HepG2 (cell line): ENCODE measurements around the gene SLIT1. TPM values are rescaled to one million over a fixed set of nuclear protein-coding genes. Genes with fewer than 3 reads are reported as not detected.

Source experiments
- ATAC-seq: fragments of 200-7000 bp; cut with Tn5 transposase; 3 replicates; pipeline ENCODE4 v1.9.1; 2020; ENCODE audit warnings: mild to moderate bottlenecking, moderate library complexity
- BruUV-seq: library from RNA; stranded (reverse); fragments of 400-500 nt; replicated peaks from 2 replicates; lab custom pipeline; 2021; lab: Mats Ljungman, UMichigan
- CTCF ChIA-PET: fragments of 300-600 bp; formaldehyde crosslinking; extraction: SDS; loops from one replicate; lab custom pipeline; 2021; ENCODE audit warnings: low total read pairs, inconsistent platforms, low intra/inter-chr PET ratio; lab: Yijun Ruan, JAX
- POLR2A ChIA-PET: fragments of 350-600 bp; sonication (Branson Sonifier 250); formaldehyde crosslinking; loops from one replicate; lab custom pipeline; 2020; ENCODE audit warnings: antibody characterized with exemption, inconsistent platforms; lab: Yijun Ruan, JAX
- DNase-seq: peaks from one replicate; pipeline ENCODE4 v3.0.0-alpha.2; 2015; ENCODE audit warnings: low spot score
- FAIRE-seq: peaks from 3 replicates; lab custom pipeline; 2011; peaks lifted over from hg19 to GRCh38; lab: Jason Lieb, UNC
- H2AFZ ChIP-seq: one replicate; pipeline ENCODE4 v1.6.1; 2011; ENCODE audit warnings: low read length, inconsistent platforms
- H3K27ac ChIP-seq: fragments of 300-600 bp; 3 replicates; pipeline ENCODE4 v1.8.0; 2011; ENCODE audit warnings: mixed run types, mild to moderate bottlenecking, mixed read lengths, low read length, inconsistent platforms; ENCODE audit not compliant: insufficient read depth; ENCODE audit errors: extremely low read length
- H3K27me3 ChIP-seq, 2 experiments: fragments of 200-600 bp in 1 of 2; 2 replicates in 1 of 2; 3 replicates in 1 of 2; pipeline versions ENCODE4 v1.6.0 to v1.8.0; 2011; ENCODE audit warnings: low read length in 2 of 2, mild to moderate bottlenecking in 2 of 2, moderate library complexity in 2 of 2, inconsistent platforms in 1 of 2; ENCODE audit not compliant: insufficient read depth in 2 of 2, control insufficient read depth in 1 of 2
- H3K36me3 ChIP-seq, 2 experiments: fragments of 200-600 bp in 1 of 2; replicated peaks in 1 of 2; 2 replicates in 1 of 2; 3 replicates in 1 of 2; pipeline versions ENCODE4 v1.5.1 to v1.8.0; 2011; ENCODE audit warnings: low read length in 2 of 2, inconsistent platforms in 1 of 2; ENCODE audit not compliant: insufficient read depth in 2 of 2, control insufficient read depth in 1 of 2
- H3K4me1 ChIP-seq: 2 replicates; pipeline ENCODE4 v1.5.1; 2012; ENCODE audit warnings: low read length, inconsistent platforms; ENCODE audit not compliant: insufficient read depth
- H3K4me2 ChIP-seq: 2 replicates; pipeline ENCODE4 v1.6.0; 2011; ENCODE audit warnings: low read depth, low read length, inconsistent platforms
- H3K4me3 ChIP-seq, 3 experiments: fragments of 200-600 bp in 1 of 3; sonication (generic), shearing (Covaris generic) in 1 of 3; replicated peaks in 1 of 3; 2 replicates each; pipeline ENCODE4 v1.5.1; 2011 to 2016; ENCODE audit warnings: low read length in 3 of 3, inconsistent platforms in 2 of 3, low read depth in 2 of 3, mild to moderate bottlenecking in 2 of 3, control low read depth in 1 of 3, mixed read lengths in 1 of 3; ENCODE audit not compliant: insufficient read depth in 1 of 3
- H3K79me2 ChIP-seq: one replicate; pipeline ENCODE4 v1.6.1; 2011; ENCODE audit warnings: low read length, inconsistent platforms; ENCODE audit not compliant: insufficient read depth
- H3K9ac ChIP-seq: 2 replicates; pipeline ENCODE4 v1.6.0; 2011; ENCODE audit warnings: mild to moderate bottlenecking, low read depth, low read length, inconsistent platforms; ENCODE audit not compliant: insufficient read depth
- H3K9me3 ChIP-seq: 2 replicates; pipeline ENCODE4 v1.5.1; 2012; ENCODE audit warnings: mild to moderate bottlenecking, low read length
- H4K20me1 ChIP-seq: 2 replicates; pipeline ENCODE4 v1.6.0; 2011; ENCODE audit warnings: inconsistent platforms, mild to moderate bottlenecking, low read length, moderate library complexity; ENCODE audit not compliant: insufficient read depth
- AKAP8 ChIP-seq: sonication (generic); formaldehyde crosslinking; IDR thresholded peaks from 2 replicates; pipeline ENCODE4 v1.5.1; 2020; ENCODE audit warnings: mild to moderate bottlenecking, missing genetic modification reagents
- HNRNPH1 ChIP-seq: fragments of 200-400 bp; formaldehyde crosslinking; optimal IDR thresholded peaks from 2 replicates; pipeline ENCODE3; 2017; ENCODE audit warnings: mild to moderate bottlenecking, low read depth, low read length
- KDM2A ChIP-seq: sonication (generic); formaldehyde crosslinking; IDR thresholded peaks from 2 replicates; pipeline ENCODE4 v1.4.0; 2020; ENCODE audit warnings: low read depth, missing genetic modification reagents, borderline replicate concordance
- PAWR ChIP-seq: sonication (generic); formaldehyde crosslinking; IDR thresholded peaks from 2 replicates; pipeline ENCODE4 v1.4.0; 2020; ENCODE audit warnings: missing genetic modification reagents, mild to moderate bottlenecking, borderline replicate concordance
- POLR2A ChIP-seq, 2 experiments: IDR thresholded peaks; 2 replicates each; pipeline ENCODE4 v1.6.1; 2011; ENCODE audit warnings: low read depth in 2 of 2, low read length in 2 of 2, mild to moderate bottlenecking in 1 of 2, moderate library complexity in 1 of 2; ENCODE audit not compliant: insufficient read depth in 1 of 2
- RFX1 ChIP-seq: fragments of 450-650 bp; IDR thresholded peaks from 2 replicates; pipeline ENCODE4 v1.6.1; 2017
- TCF7L2 ChIP-seq: IDR thresholded peaks from 2 replicates; pipeline ENCODE4 v1.6.1; 2011; ENCODE audit warnings: mild to moderate bottlenecking, low read depth, low read length, moderate library complexity
- ZBTB8A ChIP-seq: sonication (generic); formaldehyde crosslinking; IDR thresholded peaks from 2 replicates; pipeline ENCODE4 v1.4.0; 2020; ENCODE audit warnings: mild to moderate bottlenecking, low read depth, missing genetic modification reagents, borderline replicate concordance
- ZNF263 ChIP-seq: sonication (generic); formaldehyde crosslinking; IDR thresholded peaks from 2 replicates; pipeline ENCODE4 v1.4.0; 2020; ENCODE audit warnings: missing genetic modification reagents
- WGBS: methylation state at CpG from one replicate; pipeline ENCODE4 v1.1.6; 2017; ENCODE audit warnings: low lambda C conversion rate; 5-methylcytosine and 5-hydroxymethylcytosine counted together
- in situ Hi-C: cut with HindIII; loops from 2 replicates; pipeline ENCODE4 v1.10.0; 2017; ENCODE audit warnings: low pct_unique_long_range_greater_than_20kb; ENCODE audit not compliant: extremely low pct_ligation_motif_present
- intact Hi-C: fragments of 100-400 bp; cut with micrococcal nuclease; formaldehyde crosslinking; loops from one replicate; pipeline ENCODE4 v1.10.0; 2022; ENCODE audit not compliant: unreplicated experiment
- polyA plus RNA-seq, 8 experiments: library from polyadenylated mRNA; depleted of rRNA in 3 of 8; stranded (reverse) in 7 of 8; unstranded in 1 of 8; fragments of >200 nt; fragmentation: Illumina TruSeq in 4 of 8; extraction: Trizol in 4 of 8; gene quantifications; 2 replicates each; pipeline versions ENCODE4 v1.2.1 to v1.2.3, GENCODE V29; 2011 to 2016; ENCODE audit warnings: low read depth in 4 of 8, missing spikeins in 1 of 8, mixed read lengths in 1 of 8; ENCODE audit not compliant: insufficient read depth in 1 of 8
- total RNA-seq, 5 experiments: library from RNA; depleted of rRNA; stranded (reverse); fragments of >200 nt; fragmentation: Illumina TruSeq; extraction: Trizol; gene quantifications; 2 replicates each; pipeline ENCODE4 v1.2.3, GENCODE V29; 2016; ENCODE audit warnings: low read depth in 1 of 5
- TF ChIP-seq, protein P1 (sequence below): IDR thresholded peaks from 2 replicates; pipeline ENCODE4 v1.6.1; 2016; ENCODE audit warnings: mild to moderate bottlenecking, missing biosample characterization, missing genetic modification reagents
- TF ChIP-seq, protein P2 (sequence below): sonication (generic); formaldehyde crosslinking; conservative IDR thresholded peaks from 2 replicates; pipeline ENCODE4 v1.4.0; 2020; ENCODE audit warnings: mild to moderate bottlenecking, missing genetic modification reagents, moderate library complexity
- TF ChIP-seq, protein P3 (sequence below): sonication (generic); formaldehyde crosslinking; IDR thresholded peaks from 2 replicates; pipeline ENCODE4 v1.8.0; 2023; ENCODE audit warnings: mild to moderate bottlenecking, missing genetic modification reagents
- TF ChIP-seq, protein P4 (sequence below): sonication (generic); formaldehyde crosslinking; IDR thresholded peaks from 2 replicates; pipeline ENCODE4 v1.5.0; 2020; ENCODE audit warnings: mild to moderate bottlenecking, missing genetic modification reagents, moderate library complexity

The SLIT1 gene
- total and polyA plus RNA-seq, 2 of the 13 experiments (the other 11 are each of a cell fraction or from before 2014, with no cell fraction given): 0.09 to 0.33 TPM

DNA sequence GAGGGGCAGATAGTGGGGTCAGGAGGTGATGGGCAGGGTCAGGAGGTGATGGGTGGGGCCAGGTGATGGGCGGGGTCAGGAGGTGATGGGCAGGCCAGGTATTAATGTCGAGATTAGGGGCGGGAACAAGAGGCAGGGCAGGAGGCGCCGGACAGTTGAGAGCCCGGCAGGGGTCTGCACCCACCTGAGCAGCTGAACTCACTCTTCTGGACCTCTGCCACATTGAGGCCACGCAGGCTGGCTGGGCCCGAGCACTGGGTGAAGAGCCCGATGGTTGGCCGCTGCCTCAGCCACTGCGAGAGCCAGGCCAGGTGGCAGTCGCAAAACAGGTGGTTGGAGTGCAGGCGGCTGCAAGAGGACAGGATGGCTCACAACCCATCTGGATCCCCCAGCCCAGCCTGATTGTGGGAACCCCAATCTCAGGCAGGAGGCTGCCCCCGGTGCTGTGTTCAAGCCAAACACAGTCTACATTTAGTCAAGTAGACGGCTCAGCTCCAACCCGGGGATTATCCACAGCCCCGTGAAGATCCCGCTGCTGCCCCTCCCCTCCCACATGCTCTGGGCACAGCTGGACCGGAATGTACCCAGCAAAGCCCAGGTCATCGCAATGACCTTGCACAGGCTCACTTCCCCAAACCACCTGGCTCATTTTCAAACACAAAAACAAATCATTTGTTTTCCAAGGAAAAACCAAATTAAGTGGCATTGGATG lies 122.3 kb downstream of the SLIT1 start:
- CTCF ChIA-PET: no interaction called here
- TF ChIP-seq, protein P1, sequence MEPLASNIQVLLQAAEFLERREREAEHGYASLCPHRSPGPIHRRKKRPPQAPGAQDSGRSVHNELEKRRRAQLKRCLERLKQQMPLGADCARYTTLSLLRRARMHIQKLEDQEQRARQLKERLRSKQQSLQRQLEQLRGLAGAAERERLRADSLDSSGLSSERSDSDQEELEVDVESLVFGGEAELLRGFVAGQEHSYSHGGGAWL (CRISPR knock-in tag): no peak
- TF ChIP-seq RFX1: no peak
- no peak for TF ChIP-seq ZBTB8A (CRISPR knock-in tag)
- TF ChIP-seq PAWR: no peak
- TF ChIP-seq HNRNPH1: no peak
- no peak for TF ChIP-seq ZNF263 (CRISPR knock-in tag)
- no peak for TF ChIP-seq AKAP8 (CRISPR knock-in tag)
- TF ChIP-seq, protein P2, sequence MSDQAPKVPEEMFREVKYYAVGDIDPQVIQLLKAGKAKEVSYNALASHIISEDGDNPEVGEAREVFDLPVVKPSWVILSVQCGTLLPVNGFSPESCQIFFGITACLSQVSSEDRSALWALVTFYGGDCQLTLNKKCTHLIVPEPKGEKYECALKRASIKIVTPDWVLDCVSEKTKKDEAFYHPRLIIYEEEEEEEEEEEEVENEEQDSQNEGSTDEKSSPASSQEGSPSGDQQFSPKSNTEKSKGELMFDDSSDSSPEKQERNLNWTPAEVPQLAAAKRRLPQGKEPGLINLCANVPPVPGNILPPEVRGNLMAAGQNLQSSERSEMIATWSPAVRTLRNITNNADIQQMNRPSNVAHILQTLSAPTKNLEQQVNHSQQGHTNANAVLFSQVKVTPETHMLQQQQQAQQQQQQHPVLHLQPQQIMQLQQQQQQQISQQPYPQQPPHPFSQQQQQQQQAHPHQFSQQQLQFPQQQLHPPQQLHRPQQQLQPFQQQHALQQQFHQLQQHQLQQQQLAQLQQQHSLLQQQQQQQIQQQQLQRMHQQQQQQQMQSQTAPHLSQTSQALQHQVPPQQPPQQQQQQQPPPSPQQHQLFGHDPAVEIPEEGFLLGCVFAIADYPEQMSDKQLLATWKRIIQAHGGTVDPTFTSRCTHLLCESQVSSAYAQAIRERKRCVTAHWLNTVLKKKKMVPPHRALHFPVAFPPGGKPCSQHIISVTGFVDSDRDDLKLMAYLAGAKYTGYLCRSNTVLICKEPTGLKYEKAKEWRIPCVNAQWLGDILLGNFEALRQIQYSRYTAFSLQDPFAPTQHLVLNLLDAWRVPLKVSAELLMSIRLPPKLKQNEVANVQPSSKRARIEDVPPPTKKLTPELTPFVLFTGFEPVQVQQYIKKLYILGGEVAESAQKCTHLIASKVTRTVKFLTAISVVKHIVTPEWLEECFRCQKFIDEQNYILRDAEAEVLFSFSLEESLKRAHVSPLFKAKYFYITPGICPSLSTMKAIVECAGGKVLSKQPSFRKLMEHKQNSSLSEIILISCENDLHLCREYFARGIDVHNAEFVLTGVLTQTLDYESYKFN (CRISPR knock-in tag): no peak
- TF ChIP-seq KDM2A (CRISPR knock-in tag): no peak
- TF ChIP-seq TCF7L2: no peak
- TF ChIP-seq, protein P3, sequence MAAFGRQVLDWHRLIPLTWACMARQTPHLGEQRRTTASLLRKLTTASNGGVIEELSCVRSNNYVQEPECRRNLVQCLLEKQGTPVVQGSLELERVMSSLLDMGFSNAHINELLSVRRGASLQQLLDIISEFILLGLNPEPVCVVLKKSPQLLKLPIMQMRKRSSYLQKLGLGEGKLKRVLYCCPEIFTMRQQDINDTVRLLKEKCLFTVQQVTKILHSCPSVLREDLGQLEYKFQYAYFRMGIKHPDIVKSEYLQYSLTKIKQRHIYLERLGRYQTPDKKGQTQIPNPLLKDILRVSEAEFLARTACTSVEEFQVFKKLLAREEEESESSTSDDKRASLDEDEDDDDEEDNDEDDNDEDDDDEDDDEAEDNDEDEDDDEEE: no peak
- TF ChIP-seq, protein P4, sequence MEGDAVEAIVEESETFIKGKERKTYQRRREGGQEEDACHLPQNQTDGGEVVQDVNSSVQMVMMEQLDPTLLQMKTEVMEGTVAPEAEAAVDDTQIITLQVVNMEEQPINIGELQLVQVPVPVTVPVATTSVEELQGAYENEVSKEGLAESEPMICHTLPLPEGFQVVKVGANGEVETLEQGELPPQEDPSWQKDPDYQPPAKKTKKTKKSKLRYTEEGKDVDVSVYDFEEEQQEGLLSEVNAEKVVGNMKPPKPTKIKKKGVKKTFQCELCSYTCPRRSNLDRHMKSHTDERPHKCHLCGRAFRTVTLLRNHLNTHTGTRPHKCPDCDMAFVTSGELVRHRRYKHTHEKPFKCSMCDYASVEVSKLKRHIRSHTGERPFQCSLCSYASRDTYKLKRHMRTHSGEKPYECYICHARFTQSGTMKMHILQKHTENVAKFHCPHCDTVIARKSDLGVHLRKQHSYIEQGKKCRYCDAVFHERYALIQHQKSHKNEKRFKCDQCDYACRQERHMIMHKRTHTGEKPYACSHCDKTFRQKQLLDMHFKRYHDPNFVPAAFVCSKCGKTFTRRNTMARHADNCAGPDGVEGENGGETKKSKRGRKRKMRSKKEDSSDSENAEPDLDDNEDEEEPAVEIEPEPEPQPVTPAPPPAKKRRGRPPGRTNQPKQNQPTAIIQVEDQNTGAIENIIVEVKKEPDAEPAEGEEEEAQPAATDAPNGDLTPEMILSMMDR: no peak
- TF ChIP-seq POLR2A (IDR thresholded peaks at IDR 0.05; ENCODE audit: insufficient read depth in 1 of 2, low read depth in 2 of 2, low read length in 2 of 2): no peak

More for the DNA sequence above, 122.3 kb downstream of the SLIT1 start:
- H3K4me3 ChIP-seq: no peak overlapping the region
- in situ Hi-C loops (no loop called here), intact Hi-C loops (no loop called here)
- no peak for FAIRE-seq
- ATAC-seq: no peak
- no peaks in the 10 kb centered on the region for H3K4me1 ChIP-seq
- no peak overlapping the region for H3K27ac ChIP-seq
- H2AFZ ChIP-seq: no peak overlapping the region
- peaks cover 6 to 40% of the 10 kb centered on the region in 2 experiments for H3K27me3 ChIP-seq
- no peak for DNase-seq
- H3K9ac ChIP-seq: no peak overlapping the region
- H3K9me3 ChIP-seq: no peaks in the 10 kb centered on the region
- POLR2A ChIA-PET: no interaction called here
- WGBS: 25% methylated on average over 9 of the region's 20 CpGs
- no peak overlapping the region for H3K4me2 ChIP-seq
- no peaks in the 10 kb centered on the region for H3K79me2 ChIP-seq
- no peaks in the 10 kb centered on the region for H3K36me3 ChIP-seq
- H4K20me1 ChIP-seq: no peaks in the 10 kb centered on the region
- no TSS peak for BruUV-seq
